GM18520 (cell line): ENCODE measurements around the gene ZNF764.
"Not testable (repeated sequence)": the region's sequence is repeated elsewhere in the genome, so short reads cannot be mapped to it uniquely, and the experiment has no call there.

Source experiments
- ATAC-seq: cut with Tn5 transposase; IDR thresholded peaks from one replicate; pipeline ENCODE4 v1.9.1; 2021; ENCODE audit not compliant: unreplicated experiment

Gene ZNF764

GRCh38 chr16:30548416-30549253 lies 9.5 kb downstream of the ZNF764 start:
- no peak for ATAC-seq

- ATAC-seq: no peak
Measured at GRCh38 chr16:30546115-30546514, 12.1 kb downstream of the ZNF764 start.

- no peak for ATAC-seq
Measured at GRCh38 chr16:30543067-30543466, 15.1 kb downstream of the ZNF764 start.

- no peak for ATAC-seq
Measured at GRCh38 chr16:30541502-30542329, 16.5 kb downstream of the ZNF764 start.

- ATAC-seq: not testable (repeated sequence)
Measured at GRCh38 chr16:30540916-30541464, 17.2 kb downstream of the ZNF764 start.

- ATAC-seq: not testable (repeated sequence)
Measured at GRCh38 chr16:30539986-30540526, 18.1 kb downstream of the ZNF764 start.

GRCh38 chr16:30539000-30539964 lies 18.9 kb downstream of the ZNF764 start:
- no peak for ATAC-seq

GRCh38 chr16:30536391-30537024 lies 21.7 kb downstream of the ZNF764 start:
- ATAC-seq: not testable (repeated sequence)

GRCh38 chr16:30535777-30536190 lies 22.4 kb downstream of the ZNF764 start:
- peak; percentile 54 for ATAC-seq

- no peak for ATAC-seq
Measured at GRCh38 chr16:30535106-30535776, 22.9 kb downstream of the ZNF764 start.

- ATAC-seq: peak; percentile 60
Measured at GRCh38 chr16:30534368-30535105, 23.6 kb downstream of the ZNF764 start, which contains the start of gene ZNF747. TSS of gene ZNF747 (minus strand) at chr16:30534858. CDS start at chr16:30534679, 179 bp downstream.

- peak; percentile 12 for ATAC-seq
Measured at GRCh38 chr16:30533748-30534367, 24.3 kb downstream of the ZNF764 start.

- ATAC-seq: no peak
Measured at GRCh38 chr16:30533146-30533522, 25.0 kb downstream of the ZNF764 start.

- ATAC-seq: no peak
Measured at GRCh38 chr16:30532285-30533145, 25.7 kb downstream of the ZNF764 start.

- no peak for ATAC-seq
Measured at GRCh38 chr16:30530163-30531037, 27.8 kb downstream of the ZNF764 start.
